ENCODE results near the gene TRIM54.

DNA sequence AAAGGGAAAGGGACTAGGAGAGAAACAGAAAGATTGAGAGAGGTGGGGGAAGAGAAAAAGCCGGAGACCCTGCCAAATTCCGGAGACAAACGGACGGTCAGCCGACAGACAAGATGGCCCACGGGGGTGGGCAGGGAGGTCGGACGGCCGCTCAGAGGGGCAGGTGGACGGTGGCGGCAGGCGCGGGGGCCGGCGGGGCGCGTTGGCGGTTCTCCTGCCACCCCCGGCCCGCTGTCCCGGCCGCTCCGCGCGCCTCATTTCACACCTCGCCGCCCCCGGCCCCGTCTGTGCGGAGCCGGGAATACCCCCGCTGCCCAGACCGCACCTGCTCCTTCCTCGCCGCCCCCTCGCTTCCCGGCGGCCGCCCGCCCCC is 20.3 kb upstream of the TRIM54 start:
- TF ChIP-seq, protein P1, sequence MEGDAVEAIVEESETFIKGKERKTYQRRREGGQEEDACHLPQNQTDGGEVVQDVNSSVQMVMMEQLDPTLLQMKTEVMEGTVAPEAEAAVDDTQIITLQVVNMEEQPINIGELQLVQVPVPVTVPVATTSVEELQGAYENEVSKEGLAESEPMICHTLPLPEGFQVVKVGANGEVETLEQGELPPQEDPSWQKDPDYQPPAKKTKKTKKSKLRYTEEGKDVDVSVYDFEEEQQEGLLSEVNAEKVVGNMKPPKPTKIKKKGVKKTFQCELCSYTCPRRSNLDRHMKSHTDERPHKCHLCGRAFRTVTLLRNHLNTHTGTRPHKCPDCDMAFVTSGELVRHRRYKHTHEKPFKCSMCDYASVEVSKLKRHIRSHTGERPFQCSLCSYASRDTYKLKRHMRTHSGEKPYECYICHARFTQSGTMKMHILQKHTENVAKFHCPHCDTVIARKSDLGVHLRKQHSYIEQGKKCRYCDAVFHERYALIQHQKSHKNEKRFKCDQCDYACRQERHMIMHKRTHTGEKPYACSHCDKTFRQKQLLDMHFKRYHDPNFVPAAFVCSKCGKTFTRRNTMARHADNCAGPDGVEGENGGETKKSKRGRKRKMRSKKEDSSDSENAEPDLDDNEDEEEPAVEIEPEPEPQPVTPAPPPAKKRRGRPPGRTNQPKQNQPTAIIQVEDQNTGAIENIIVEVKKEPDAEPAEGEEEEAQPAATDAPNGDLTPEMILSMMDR (conservative IDR thresholded peaks at IDR 0.05; ENCODE audit: low read length) = no peak
- TF ChIP-seq EZH2phosphoT487 (IDR thresholded peaks at IDR 0.05; ENCODE audit: borderline replicate concordance) = no peak
